Right kidney (tissue), 1 donor: ENCODE data around the gene MMEL1.
"Not testable (repeated sequence)": the region's sequence is repeated elsewhere in the genome, so short reads cannot be mapped to it uniquely, and the experiment has no call there.

Experiments used
- DNase-seq: peaks from one replicate; pipeline ENCODE4 v3.0.0-alpha.2; 2016

Gene MMEL1

DNA sequence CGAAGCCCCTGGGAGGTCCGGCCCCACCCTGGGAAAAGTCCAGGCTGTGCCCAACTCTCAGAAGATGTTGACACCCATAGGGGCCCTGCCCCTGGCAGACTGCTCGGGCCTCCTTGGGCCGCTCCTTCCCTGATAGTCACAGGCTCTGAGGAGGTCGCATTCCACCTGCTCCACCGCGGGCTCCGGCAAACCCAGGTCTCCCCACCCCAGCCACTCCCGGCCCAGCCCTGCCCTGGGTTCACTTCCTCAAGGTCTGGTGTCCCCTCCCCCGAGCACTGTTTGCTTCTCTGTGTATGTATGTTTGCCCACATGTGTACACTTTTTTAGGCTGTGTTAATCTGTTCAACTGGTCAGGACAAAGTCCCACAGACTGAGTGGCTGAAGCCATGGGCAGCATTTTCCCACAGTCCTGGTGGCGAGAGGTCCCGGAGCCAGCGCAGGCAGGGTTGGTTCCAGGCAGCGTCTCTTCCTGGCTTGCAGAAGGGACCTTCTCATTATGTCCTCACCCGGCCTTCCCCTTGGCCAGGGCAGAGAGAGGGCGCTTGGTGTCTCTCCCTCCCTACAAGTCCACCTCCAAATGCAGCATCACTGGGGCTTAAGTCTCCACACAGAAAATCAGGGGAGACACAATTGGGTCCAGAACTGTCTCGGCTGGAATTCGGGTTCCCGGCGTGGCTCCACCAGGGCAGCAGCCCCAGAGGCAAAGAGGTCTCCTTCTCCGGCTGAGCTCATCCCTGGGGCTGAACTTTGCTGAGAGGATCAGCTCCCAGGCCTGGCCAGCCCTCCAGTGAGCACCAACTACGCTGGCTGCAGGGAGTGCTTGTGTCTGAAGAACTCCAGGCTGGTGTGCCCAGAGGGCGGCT lies 56.8 kb downstream of the MMEL1 start:
- DNase-seq: no peak

DNA sequence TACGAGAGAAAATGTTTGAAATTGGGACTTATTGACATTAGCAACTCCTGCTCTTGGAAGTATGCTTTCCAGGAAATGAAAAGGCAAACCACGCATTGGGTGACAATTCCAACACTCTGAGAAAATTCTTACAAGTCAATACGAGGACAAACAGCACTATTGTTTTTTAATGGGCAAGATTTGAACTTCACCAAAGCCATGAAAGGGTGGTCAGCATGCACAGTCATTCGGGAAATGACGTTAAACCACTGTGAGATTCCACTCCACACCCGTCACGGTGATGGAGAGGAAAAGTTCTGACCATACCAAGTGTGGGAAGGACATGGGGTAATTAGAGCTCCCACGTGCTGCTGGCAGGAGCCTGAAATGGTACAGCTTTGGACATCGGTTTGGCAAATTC lies 58.5 kb downstream of the MMEL1 start:
- no peak for DNase-seq

DNA sequence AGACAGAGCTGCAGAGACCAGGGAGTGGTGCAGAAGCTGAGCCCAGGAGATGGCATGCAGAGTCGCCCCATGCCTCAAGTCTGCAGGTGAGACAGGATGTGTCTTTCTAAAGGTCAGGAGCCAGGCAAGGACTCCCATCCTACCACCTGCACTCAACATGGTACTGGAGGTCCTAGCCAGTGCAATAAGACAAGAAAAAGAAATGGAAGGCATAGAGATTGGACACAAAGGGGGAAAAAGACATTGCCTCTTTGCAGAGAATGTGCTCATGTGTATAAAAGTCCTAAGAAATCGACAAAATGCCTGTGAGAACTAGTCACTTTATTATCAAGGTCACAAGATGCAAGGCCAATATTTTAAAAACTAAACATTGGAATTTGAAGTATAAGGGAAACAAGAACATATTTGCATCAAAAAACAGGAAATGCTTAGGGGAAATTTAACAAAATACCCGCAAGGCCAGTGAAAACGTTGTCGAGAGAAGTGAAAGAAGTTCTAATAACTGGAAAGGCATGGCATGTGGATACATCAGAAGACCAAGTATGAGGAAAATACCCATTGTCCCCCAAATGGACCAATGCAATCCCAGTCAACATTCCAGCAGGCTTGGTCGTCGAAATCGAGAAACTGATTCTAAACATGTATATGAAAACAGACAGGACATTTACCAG lies 59.4 kb downstream of the MMEL1 start:
- DNase-seq: no peak

DNA sequence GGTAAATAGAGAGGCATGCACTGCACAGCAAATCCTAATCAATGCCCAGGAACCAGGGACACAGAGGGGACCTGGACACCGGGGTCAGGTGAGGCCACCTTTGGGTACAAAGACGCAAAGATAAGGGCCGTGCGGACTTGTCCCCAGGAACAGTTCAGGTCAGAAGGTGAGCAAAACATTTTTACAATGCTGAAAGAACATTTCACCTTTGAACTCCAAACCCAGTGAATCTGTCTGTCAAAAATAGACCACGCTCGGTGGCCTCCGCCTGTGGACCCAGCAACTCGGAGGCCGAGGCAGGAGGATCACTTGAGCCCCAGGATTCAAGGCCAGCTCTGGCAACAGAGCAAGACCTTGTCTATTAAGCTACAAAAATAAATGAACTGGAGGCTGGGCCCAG lies 61.5 kb downstream of the MMEL1 start:
- no peak for DNase-seq

DNA sequence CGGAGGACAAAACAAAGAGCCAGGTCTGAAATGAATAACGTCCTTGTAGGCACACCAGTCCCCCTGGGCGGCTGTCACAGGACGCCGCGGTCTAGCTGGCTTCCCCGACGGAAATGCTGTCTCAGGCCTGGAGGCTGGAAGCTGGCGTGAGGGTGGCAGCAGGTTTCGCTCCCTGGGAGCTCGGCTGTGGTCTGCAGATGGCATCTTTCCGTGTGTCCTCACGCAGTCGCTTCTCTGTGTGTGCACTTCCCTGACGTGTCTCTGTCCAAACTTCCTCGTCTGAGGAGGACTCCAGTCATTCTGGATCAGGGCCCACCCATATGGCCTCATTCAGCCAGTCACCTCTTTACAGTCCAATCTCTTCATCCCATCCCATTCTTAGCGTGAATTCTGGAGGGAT lies 62.5 kb downstream of the MMEL1 start:
- no peak for DNase-seq

DNA sequence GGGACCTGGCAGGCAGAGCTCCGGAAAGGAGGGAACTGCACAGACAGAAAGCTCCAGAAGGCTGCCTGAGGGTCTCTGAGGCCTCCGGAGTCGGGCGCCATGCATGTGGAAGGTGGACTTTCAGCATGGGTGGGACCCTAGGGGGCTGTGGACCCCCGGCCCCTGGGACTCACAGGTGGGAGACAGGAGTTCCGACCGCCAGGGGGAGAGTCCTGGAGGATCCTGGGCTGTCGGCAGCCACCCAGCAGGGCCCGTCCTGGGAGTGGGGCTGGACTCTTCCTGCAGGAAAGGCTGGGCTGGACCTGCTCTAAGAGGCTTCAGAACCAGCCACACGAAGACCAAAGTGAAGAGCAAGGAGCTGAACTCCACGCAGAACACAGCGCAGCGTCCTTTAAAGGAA lies 63.1 kb downstream of the MMEL1 start:
- not testable (repeated sequence) for DNase-seq

DNA sequence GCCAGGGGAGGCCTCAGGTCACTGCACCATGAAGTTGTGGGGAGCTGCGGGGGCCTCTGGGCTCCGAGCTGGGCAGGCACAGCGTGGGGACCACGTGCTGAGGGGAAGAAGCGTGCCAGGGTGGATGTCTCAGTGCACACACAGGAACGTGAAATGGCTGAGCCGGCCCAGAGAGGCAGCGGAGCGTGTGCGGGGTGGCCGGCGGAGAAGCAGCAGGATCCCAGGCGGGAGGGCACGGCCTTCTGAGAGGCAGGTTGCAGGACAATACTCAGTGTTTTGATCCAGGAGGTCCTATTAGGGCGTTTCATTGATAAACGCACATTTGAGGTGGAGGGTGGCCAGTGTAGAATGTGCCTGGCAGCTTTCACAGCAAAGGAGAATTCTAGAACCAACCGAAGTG lies 63.8 kb downstream of the MMEL1 start:
- no peak for DNase-seq

DNA sequence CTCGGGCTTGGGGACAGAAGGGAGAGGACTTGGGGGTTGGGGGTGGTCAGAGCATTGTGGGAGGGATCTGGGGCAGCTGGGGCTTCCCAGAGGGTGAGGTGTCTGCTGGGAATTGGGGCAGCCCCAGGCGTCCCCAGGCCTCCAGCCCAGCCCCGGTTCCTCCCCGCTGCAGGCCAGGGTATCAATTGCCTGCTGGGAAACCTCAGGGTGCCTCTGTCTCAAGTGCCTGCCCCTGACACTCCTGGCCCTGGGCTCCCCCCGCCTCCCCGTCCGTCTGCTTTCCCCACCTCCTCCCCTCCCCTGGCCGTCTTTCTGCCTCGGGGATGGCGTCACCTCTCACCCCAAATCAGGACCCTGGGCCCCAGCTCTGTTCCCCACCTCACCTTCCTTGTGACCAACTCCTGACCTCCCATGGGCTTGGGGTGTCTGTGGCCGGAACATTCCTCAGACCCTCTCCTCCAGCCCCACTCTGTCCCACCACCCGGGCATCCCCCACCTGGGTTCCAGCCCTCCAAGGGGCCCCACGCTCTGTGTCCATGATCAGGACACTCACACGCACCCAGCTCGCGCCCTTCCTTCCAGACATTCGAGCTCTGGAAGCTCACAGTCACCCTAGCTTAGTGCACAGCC lies 64.5 kb downstream of the MMEL1 start:
- not testable (repeated sequence) for DNase-seq

DNA sequence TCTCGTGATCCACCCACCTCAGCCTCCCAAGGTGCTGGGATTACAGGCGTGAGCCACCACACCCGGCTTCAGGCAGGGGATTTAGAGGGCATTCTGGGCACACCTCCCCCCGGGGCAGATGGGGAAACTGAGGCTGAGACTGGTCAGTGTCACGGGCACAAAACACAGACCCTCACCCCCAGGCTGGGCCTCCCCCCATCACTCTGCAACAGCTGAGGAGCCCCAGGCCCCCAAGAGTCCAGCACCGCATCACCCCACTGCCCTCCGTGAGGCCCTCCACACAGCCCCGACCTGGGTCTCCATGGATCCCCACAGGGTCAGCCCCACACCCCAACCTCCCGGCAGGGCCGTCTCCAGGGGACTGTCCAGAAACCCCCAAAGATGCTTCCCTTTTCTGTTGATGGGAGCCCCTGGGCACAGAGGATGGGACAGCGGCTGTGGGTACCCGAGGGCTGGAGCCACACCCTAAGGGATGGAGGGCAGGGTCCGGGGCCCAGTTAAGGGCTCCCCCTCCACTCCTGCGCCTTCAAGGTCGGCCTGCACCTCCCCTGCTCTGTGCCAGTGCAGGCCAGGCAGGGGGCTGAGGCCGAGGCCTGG lies 65.6 kb downstream of the MMEL1 start:
- no peak for DNase-seq

DNA sequence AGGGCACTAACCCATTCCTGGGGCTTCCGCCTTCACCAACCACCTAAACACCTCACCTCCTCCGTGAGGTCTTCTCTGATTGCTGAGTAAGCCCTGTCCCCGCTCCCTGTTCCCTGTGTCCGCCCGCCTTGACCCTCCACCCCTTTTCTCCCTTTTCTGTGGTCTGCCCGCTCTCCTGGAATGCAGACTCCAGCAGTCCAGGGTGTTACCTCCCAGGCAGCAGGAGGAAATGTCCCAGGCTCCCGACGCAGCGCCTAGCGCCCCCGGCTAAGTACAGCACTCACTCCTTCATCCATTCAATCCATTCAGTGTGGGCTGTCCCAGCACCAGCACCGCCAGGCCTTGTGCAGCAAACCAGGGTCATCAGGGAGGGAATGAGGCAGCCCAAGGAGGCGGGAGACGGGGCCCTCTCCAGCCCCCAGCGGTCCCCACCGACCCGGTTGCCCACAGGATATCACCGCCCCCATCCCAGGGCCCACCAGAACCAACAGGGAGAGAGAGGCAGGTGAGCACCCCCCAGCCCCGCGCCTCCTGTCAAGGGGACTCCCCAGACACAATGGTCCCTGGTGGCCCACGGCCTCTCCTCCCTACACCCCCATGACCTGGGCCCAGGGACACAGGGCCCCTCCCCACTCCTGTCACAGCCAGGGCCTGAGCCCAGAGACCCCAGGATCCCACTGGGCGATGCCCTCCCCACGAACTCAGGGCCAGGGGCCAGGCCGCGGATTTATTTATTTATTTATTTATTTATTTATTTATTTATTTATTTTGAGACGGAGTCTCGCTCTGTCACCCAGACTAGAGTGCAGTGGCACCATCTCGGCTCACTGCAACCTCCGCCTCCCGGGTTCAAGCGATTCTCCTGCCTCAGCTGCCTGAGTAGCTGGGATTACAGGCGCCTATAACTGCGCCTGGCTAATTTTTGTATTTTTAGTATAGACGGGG lies 66.4 kb downstream of the MMEL1 start:
- DNase-seq: no peak

DNA sequence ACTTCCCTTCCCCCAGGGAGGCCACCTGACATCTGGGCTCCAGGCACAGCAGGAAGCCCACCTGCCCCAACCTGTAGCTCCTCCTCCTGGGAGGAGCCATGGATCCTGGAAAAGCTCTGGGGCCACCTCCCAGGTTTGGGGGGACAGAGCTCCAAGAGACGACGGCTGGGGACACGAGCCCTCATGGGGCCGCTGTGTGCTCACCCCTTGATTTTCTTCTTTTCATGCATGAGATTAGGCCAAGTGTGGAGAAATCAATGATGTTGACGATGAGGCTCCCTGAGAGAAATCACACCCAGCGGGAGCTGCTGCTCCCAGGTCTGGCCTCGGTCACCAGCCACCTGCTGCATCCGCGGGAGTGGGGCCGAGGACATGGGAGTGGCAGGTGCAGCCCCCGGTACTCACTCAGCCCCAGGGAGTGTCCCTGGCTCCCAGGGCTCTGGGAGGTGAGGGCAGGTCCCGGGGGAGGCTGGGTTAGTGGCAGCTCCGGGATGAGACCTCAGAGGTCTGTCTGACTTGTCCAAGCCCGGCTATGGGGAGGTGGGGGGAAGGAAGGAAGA lies 67.9 kb downstream of the MMEL1 start:
- no peak for DNase-seq

DNA sequence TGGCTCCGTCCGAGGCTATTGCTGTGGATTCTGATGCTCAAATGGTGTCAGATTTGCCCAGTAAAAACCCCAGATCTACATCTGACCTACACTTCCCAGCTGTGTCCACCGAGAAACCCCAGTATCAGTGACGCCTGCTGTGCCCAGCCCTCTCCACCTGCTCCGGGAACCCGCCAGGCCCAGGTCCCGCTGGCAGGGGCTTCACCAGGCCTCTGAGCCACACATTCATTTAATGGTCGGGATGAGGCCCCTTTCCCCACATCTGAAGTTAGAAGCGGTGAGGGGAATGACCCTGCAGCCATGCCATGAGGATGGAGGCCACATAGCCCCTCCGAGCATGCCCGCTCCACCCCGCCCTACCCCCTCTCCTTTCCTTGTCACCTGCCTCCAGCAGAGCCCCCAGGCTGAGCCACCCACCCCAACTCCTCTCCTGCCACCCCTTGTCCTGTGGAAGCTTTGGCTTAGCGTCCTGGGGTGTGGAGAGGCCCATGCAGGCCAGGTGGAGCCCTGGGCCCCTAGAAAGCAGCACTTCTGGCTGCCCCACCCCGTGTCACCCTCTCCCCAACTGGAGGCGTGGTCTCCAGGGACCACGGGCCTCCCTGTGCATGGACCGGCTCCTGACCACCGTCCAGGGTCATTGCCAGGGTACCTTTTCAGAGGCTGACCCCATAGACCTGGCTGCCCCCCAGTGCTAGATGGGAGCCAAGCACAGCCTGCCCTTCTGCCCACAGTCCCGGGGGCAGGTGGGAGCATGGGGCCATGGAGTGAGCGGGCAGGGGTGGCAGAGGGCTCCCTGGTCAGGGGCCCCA lies 68.6 kb downstream of the MMEL1 start:
- no peak for DNase-seq

DNA sequence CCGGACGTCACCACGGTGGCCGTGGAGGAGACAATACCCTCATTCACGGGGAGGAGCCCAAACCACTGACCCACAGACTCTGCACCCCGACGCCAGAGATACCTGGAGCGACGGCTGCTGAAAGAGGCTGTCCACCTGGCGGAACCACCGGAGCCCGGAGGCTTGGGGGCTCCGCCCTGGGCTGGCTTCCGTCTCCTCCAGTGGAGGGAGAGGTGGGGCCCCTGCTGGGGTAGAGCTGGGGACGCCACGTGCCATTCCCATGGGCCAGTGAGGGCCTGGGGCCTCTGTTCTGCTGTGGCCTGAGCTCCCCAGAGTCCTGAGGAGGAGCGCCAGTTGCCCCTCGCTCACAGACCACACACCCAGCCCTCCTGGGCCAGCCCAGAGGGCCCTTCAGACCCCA lies 69.6 kb downstream of the MMEL1 start:
- DNase-seq: no peak

DNA sequence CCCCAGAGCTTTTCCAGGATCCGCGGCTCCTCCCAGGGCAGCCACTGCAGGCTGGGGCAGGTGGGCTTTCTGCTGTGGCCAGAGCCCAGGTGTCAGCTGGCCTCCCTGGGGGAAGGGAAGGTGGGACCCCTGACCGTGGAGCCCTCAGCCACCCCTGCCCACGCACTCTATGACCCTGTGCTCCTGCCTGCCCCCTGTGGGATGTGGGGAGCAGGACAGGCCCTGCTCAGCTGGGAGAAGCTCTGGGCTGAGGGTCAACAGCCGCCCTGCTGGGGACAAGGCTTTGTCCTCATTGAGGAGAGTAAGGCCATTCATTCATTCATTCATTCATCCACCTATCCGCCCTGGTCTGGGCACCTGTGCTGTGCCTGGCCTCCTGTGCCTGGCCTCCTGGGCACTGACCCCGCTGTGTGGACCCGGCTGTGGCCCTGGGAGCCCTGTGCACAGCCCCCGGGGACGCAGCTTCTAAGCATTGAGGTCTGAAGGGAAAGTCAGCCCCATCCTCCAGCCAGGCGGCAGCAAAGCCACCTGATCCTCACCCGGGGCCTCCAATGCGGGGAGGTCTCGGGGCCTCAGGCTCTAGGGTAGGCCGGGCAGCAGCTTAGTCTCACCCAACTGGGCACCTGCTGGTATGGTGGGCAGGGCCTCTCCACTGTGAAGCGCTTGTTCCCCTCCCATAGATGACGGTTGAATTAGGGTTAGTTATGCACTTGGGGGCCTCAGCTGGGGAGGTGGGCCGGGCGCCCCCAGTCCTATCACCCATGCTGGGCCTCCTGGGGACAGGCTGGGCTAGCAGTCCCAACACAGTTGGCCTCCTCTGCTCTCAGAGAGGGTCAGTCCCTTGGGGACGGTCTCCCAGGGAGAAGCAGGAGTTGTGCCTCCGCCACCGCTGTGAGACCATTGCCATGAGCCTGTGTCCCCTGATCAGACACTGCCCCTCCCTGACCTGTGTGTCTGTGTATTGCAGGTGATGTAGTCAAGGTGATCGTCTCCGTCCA lies 70.6 kb downstream of the MMEL1 start:
- no peak for DNase-seq

DNA sequence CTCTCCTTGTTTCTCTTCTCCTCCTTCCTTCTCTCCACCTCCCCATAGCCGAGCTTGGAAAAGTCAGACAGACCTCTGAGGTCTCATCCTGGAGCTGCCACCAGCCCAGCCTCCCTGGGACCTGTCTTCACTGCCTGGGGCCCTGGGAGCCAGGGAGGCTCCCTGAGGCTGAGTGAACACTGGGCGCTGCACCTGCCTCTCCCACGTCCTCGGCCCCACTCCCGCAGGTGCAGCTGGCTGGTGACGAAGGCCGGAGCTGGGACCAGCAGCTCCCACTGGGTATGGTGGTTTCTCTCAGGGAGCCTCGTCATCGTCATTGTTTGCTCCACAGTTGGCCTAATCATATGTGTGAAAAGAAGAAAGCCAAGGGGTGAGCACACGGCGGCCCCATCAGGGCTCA lies 71.4 kb downstream of the MMEL1 start:
- DNase-seq: no peak

DNA sequence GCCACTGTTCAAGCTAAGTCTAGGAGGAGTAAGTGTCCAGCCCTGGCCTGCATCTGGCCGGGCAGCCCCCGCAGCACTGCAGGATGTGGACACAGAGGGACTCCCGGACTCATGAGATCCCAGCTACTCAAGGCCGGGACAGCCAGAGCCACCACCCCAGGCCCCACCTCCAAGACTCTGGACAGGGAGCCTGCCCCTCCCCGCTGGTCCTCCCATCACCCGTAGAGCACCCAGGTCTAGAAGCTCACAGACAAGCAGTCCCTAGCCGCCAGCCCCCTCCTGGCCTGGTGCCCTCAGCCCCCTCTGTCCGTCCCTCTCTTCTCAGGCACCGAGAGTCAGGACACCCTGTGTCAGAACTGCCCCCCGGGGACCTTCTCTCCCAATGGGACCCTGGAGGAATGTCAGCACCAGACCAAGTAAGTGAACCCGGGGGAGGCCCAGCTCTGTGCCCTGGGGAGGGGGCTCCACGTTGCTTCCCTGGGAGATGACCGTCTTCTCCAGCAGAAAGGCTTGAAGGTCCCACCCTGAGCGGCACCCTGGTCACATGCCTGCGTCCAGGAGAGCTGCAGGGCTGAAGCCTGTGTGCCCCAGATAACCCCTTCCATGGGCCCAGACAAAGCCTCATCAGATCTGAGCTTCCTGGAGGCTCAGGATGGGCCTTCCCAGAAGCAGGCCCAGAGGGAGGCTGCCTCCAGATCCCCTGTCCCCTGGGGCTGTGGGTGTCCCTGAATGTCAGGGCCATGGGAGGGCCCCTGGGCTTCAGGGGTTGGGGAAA lies 72.3 kb downstream of the MMEL1 start:
- no peak for DNase-seq

DNA sequence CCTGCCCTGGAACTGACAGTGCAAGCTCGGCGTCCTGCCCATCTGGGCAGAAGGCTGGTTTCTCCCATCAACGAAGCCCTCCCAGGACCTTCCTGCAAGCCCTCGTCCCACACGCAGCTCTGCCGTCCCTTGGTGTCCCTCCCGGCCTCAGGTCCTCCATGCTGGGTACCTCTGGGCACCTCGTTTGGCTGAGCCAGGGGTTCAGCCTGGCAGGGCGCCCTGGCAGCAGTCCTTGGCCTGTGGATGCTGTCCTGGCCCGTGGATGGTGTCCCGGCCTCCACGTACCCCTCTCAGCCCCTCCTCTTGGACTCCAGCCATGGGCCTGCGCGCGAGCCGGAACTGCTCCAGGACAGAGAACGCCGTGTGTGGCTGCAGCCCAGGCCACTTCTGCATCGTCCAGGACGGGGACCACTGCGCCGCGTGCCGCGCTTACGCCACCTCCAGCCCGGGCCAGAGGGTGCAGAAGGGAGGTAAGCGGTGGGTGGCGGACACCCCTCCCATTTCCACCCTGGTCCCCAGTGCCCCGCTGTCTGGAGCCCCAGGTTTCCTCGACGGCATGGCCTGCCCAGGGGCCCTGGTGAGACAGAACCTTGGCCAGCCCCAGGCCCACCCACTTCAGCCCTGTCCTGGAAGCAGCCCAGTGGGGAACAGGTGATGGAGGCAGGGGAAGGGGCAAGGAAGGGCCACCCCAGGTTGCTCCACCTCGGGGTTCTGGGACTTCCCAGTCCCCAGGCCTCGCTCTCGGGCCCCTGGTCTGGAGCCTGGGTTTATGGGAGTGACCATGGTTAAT lies 73.1 kb downstream of the MMEL1 start:
- no peak for DNase-seq

DNA sequence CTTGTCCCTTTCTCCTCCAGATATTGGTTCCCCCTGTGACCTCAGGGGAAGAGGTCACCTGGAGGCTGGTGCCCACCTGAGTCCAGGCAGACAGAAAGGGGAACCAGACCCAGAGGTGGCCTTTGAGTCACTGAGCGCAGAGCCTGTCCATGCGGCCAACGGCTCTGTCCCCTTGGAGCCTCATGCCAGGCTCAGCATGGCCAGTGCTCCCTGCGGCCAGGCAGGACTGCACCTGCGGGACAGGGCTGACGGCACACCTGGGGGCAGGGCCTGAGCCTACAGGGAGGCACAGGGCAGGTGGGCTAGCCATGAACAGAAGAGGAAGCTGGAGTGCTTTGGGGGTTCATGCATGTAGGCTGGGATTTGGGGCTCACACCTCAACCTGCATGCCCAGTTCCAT lies 74.0 kb downstream of the MMEL1 start:
- no peak for DNase-seq
